ENCODE results near the gene CACNA1B.
"Not testable (repeated sequence)": the region's sequence is repeated elsewhere in the genome, so short reads cannot be mapped to it uniquely, and the experiment has no call there.

The CACNA1B gene

GRCh38 chr9:138019514-138019913, 141.9 kb downstream of the CACNA1B start:
- DNase-seq, result not testable (repeated sequence)

DNA sequence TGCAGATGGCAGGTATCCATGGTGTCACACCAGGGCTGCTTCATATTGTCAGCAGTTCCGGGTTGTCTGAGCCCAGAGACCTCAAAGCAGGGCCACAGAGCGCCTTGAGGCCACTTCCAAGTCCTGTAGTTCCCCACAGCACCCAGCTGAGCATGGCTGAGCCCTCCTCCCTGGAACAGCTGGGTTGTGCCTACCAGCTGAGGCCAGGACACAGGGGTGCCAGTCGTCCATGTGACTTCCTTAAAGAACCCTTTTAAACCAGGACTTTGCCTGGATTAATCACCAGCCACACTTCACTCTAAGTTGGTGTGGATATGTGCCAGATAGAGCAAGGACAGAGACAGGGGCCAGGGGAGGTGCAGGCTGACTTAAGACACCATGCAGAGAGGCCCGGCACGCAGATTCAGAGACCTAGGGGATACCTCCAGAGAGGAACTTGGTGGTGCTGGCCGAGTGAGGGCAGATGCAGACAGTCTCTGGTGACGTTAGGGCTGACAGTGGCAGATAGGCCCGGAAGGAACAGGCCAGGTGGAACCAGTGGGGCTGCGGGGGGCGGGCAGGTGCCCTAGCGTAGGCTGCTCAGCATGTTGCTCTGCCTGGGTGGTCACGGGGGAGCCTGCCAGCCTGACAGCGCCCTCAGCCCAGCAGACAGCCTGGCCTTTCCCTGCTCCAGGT, 142.7 kb downstream of the CACNA1B start:
- no peak for DNase-seq

- DNase-seq, result no peak
Observed at GRCh38 chr9:138020795-138021182, 143.2 kb downstream of the CACNA1B start.

GRCh38 chr9:138021251-138022056, 143.9 kb downstream of the CACNA1B start:
- no peak for DNase-seq

GRCh38 chr9:138022121-138022741, 144.6 kb downstream of the CACNA1B start:
- no peak for DNase-seq

- no peak for DNase-seq
Observed at GRCh38 chr9:138022756-138023393, 145.3 kb downstream of the CACNA1B start.

- DNase-seq, result no peak
Observed at GRCh38 chr9:138023394-138024124, 146.0 kb downstream of the CACNA1B start.

DNA sequence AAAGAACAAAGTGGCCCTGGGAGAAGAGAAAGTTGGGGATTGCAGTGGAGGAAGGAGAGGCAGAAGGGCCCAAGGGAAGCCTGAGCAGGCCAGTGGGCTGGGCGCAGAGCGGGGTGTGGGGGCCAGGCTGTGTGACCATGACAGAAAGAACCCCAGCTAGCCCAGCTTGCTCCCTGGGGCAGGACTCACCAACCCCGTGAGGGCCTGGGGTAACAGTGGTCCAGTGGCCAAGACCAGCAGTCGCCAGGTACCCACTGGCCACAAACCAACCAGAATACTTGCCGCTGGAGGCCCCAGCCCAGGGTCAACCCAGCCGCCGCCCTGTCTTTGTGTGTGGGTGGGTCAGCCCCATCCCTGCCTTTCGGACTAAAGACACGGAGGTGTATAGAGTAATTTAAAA, 146.5 kb downstream of the CACNA1B start:
- no peak for DNase-seq

- DNase-seq, result no peak
Observed at GRCh38 chr9:138024831-138025291, 147.3 kb downstream of the CACNA1B start.

DNA sequence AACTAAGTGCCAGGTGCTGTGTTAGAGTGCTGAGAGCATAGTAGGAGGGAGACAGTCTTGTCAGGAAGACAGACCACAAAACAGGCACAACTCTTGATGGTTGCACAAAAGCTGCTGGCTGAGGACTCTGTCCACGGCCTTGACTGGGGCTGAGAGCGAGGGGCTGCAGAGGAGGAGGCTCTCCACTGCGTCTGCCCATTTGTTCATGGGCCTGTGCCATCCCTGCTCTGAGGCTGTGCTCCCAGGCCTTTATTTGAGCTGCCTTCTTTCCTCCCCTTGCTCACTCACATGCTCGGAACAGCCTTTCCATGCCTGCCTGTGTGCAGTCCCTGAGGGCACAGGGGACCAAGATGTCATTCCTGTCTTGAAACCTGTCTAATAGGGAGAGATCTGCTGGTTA, 147.8 kb downstream of the CACNA1B start:
- no peak for DNase-seq

DNA sequence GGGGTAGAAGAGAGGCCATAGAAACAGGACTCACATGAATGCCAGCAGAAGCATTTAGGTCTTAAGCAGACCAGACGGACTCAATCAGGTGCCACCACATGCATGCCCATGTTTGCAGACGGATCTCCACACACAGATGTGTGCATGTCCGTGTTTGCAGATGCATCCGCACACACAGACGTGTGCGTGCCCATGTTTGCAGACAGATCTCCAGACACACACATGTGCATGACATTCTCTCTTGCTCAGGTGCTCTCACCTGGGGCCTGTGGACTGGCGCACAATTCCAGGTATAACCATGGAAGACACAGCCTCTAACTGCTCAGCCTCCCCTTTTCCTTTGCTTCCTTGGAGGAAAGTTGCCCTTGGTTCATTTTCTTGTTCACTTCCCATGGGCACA, 148.3 kb downstream of the CACNA1B start:
- no peak for DNase-seq

GRCh38 chr9:138028596-138028995, 151.0 kb downstream of the CACNA1B start:
- no peak for DNase-seq

GRCh38 chr9:138031186-138031585, 153.6 kb downstream of the CACNA1B start:
- no peak for DNase-seq

GRCh38 chr9:138033950-138034349, 156.4 kb downstream of the CACNA1B start:
- DNase-seq, result no peak

- DNase-seq, result no peak
Observed at GRCh38 chr9:138037140-138037539, 159.6 kb downstream of the CACNA1B start.

DNA sequence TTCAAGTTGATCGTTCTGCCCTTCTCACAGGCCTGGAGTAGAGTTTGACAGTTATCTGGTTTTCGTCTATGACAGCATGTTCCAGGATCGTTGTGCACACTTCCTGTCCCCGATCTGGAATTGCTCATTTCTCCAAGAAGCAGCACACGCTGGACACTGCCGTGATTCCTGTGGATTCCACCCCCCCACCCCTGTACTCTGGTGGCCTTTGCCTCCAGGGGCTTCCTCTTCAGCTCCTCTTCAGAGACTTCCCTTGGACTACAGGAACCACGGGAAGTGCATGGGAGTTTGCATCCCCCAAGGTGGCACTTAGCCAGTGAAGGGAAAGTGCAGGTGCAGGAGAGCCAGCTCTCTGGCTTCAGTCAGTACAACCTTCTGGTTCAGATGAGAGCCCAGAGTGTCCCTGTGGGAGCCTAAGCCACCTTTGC, 160.7 kb downstream of the CACNA1B start:
- no peak for DNase-seq

DNA sequence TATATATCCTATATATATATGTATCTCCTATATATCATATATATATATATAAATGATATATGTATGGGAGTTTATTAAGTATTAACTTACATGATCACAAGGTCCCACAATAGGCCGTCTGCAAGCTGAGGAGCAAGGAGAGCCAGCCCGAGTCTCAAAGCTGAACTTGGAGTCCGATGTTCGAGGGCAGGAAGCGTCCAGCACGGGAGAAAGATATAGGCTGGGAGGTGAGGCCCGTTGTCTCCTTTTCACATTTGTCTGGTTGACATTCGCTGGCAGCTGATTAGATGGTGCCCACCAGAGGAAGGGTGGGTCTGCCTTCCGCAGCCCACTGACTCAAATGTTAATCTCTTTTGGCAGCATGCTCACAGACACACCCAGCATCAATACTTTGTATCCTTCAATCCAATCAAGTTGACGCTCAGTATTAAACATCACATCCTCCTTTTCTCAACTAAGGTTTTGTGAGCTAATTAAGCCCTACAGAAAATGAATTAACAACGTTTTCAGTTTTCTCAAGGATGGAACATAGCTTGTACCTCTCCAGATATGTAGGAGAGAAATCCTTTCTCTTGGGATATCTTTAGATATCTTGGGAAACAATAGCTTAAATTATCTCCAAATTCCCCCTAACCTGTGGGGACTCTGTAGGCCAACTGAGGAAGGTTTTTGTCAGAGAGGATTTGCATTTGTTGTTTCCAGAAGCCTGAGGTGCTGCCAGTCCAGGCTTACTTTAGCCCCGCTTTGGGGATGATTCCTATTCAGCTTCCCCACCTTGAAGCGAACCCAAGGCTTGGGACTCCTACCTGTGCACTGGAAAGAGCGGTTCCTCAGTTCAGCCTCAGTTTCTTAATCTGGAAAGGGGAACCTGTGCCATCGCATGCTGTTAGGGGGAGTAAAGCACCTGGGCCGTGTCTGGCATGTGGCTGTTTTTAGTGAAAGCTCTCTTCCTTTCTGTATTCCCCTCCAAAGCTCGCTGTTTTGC, 163.2 kb downstream of the CACNA1B start:
- DNase-seq, result no peak

GRCh38 chr9:138042146-138042545, 164.6 kb downstream of the CACNA1B start:
- DNase-seq, result no peak

GRCh38 chr9:138042640-138043039, 165.1 kb downstream of the CACNA1B start:
- DNase-seq, result no peak

- no peak for DNase-seq
Observed at GRCh38 chr9:138043061-138043410, 165.5 kb downstream of the CACNA1B start.

Measured in bone marrow (tissue), 2 donors.